Measurements from ENCODE around the gene ARID4B.

GRCh38 chr1:235330918-235331285 lies 2.9 kb upstream of the ARID4B start:
- TF ChIP-seq EZH2 (IDR thresholded peaks at IDR 0.05; ENCODE audit: borderline replicate concordance, insufficient read depth, low read length, poor library complexity, severe bottlenecking) (no peak), POLR2AphosphoS5 (IDR thresholded peaks at IDR 0.05) (no peak), CTCF (IDR thresholded peaks at IDR 0.05; ENCODE audit: poor library complexity, severe bottlenecking) (no peak), EP300 (conservative IDR thresholded peaks at IDR 0.05; ENCODE audit: poor library complexity, severe bottlenecking) (no peak), RAD21 (conservative IDR thresholded peaks at IDR 0.05) (no peak)

Data from neural cell (in vitro differentiated cells).